IMR-90 (cell line): Measurements from ENCODE around the gene IP6K2. TPM values are rescaled to one million over a fixed set of nuclear protein-coding genes. Genes with fewer than 3 reads are reported as not detected.

ENCODE experiments used
- ATAC-seq: fragments of 200-7000 bp; cut with Tn5 transposase; 2 replicates; pipeline ENCODE4 v1.9.1; 2020; ENCODE audit warnings: low read depth, mild to moderate bottlenecking, moderate library complexity
- BruUV-seq: library from RNA; stranded (reverse); fragments of 400-500 nt; replicated peaks from 2 replicates; lab custom pipeline; 2021; lab: Mats Ljungman, UMichigan
- CTCF ChIA-PET: fragments of 300-600 bp; formaldehyde crosslinking; extraction: SDS; loops from one replicate; lab custom pipeline; 2021; ENCODE audit warnings: antibody characterized with exemption; lab: Yijun Ruan, JAX
- POLR2A ChIA-PET: fragments of 300-600 bp; sonication (Branson Sonifier 250); formaldehyde crosslinking; loops from one replicate; lab custom pipeline; 2022; ENCODE audit warnings: antibody characterized with exemption; ENCODE audit not compliant: unreplicated experiment; lab: Charles Lee
- DNase-seq: peaks from one replicate; pipeline ENCODE4 v3.0.0; 2013
- H2AFZ ChIP-seq: replicated peaks from 2 replicates; pipeline ENCODE3; 2013; ENCODE audit warnings: low read length, mild to moderate bottlenecking; ENCODE audit not compliant: poor library complexity
- H2AK5ac ChIP-seq: 2 replicates; pipeline ENCODE4 v1.6.1; 2013; ENCODE audit warnings: low read depth, low read length, inconsistent platforms
- H2AK9ac ChIP-seq: replicated peaks from 2 replicates; pipeline ENCODE3; 2013; ENCODE audit warnings: mild to moderate bottlenecking, low read depth, low read length, moderate library complexity; ENCODE audit not compliant: poor library complexity
- H2BK120ac ChIP-seq: 2 replicates; pipeline ENCODE4 v1.6.1; 2013; ENCODE audit warnings: low read depth, low read length, inconsistent platforms
- H2BK15ac ChIP-seq: 3 replicates; pipeline ENCODE4 v1.6.1; 2013; ENCODE audit warnings: low read depth, low read length, inconsistent platforms
- H2BK20ac ChIP-seq: 2 replicates; pipeline ENCODE4 v1.6.1; 2013; ENCODE audit warnings: low read depth, mild to moderate bottlenecking, inconsistent platforms, low read length, moderate library complexity
- H2BK5ac ChIP-seq: 2 replicates; pipeline ENCODE4 v1.6.1; 2013; ENCODE audit warnings: mild to moderate bottlenecking, low read depth, low read length, inconsistent platforms; ENCODE audit not compliant: poor library complexity, severe bottlenecking
- H3K14ac ChIP-seq: replicated peaks from 2 replicates; pipeline ENCODE4 v1.6.1; 2013; ENCODE audit warnings: low read depth, low read length, inconsistent platforms
- H3K18ac ChIP-seq: 2 replicates; pipeline ENCODE4 v1.6.1; 2013; ENCODE audit warnings: low read depth, low read length, control low read depth
- H3K23ac ChIP-seq: 2 replicates; pipeline ENCODE4 v1.6.1; 2013; ENCODE audit warnings: low read depth, low read length, inconsistent platforms
- H3K27ac ChIP-seq: 2 replicates; pipeline ENCODE4 v1.5.1; 2013; ENCODE audit warnings: mild to moderate bottlenecking, control low read depth, low read length; ENCODE audit not compliant: insufficient read depth
- H3K27me3 ChIP-seq: 2 replicates; pipeline ENCODE4 v1.6.1; 2013; ENCODE audit warnings: low read length; ENCODE audit not compliant: control insufficient read depth, insufficient read depth
- H3K36me3 ChIP-seq: 2 replicates; pipeline ENCODE4 v1.6.1; 2013; ENCODE audit warnings: low read length, mixed read lengths; ENCODE audit not compliant: control insufficient read depth, insufficient read depth
- H3K4ac ChIP-seq: 2 replicates; pipeline ENCODE4 v1.6.1; 2013; ENCODE audit warnings: low read depth, low read length, inconsistent platforms
- H3K4me1 ChIP-seq: 2 replicates; pipeline ENCODE4 v1.6.1; 2013; ENCODE audit warnings: low read length, mixed read lengths; ENCODE audit not compliant: control insufficient read depth, insufficient read depth
- H3K4me2 ChIP-seq: 2 replicates; pipeline ENCODE4 v1.6.1; 2013; ENCODE audit warnings: low read depth, mild to moderate bottlenecking, control low read depth, low read length, moderate library complexity
- H3K4me3 ChIP-seq: 2 replicates; pipeline ENCODE4 v1.5.1; 2013; ENCODE audit warnings: low read depth, mild to moderate bottlenecking, control low read depth, low read length, moderate library complexity; ENCODE audit not compliant: insufficient read depth
- H3K56ac ChIP-seq: 2 replicates; pipeline ENCODE4 v1.6.1; 2013; ENCODE audit warnings: low read length, inconsistent platforms; ENCODE audit not compliant: insufficient read depth; ENCODE audit errors: extremely low read depth
- H3K79me1 ChIP-seq, 2 experiments: 2 replicates each; pipeline ENCODE4 v1.6.1; 2013; ENCODE audit warnings: low read length in 2 of 2, inconsistent platforms in 1 of 2, low read depth in 1 of 2
- H3K9ac ChIP-seq: 2 replicates; pipeline ENCODE4 v1.6.1; 2013; ENCODE audit warnings: low read depth, low read length, control low read depth
- H3K9me1 ChIP-seq: 2 replicates; pipeline ENCODE4 v1.6.1; 2013; ENCODE audit warnings: low read length, inconsistent platforms; ENCODE audit not compliant: insufficient read depth
- H3K9me3 ChIP-seq: 2 replicates; pipeline ENCODE4 v1.6.1; 2013; ENCODE audit warnings: low read length; ENCODE audit not compliant: control insufficient read depth, insufficient read depth
- H4K20me1 ChIP-seq: 2 replicates; pipeline ENCODE4 v1.6.1; 2013; ENCODE audit warnings: low read length, inconsistent platforms; ENCODE audit not compliant: insufficient read depth
- H4K5ac ChIP-seq: 2 replicates; pipeline ENCODE4 v1.6.1; 2013; ENCODE audit warnings: mild to moderate bottlenecking, low read depth, low read length, control low read depth
- H4K8ac ChIP-seq, 2 experiments: 2 replicates each; pipeline ENCODE4 v1.6.1; 2013; ENCODE audit warnings: low read depth in 2 of 2, low read length in 2 of 2, control low read depth in 1 of 2, inconsistent platforms in 1 of 2
- H4K91ac ChIP-seq: 2 replicates; pipeline ENCODE4 v1.6.1; 2013; ENCODE audit warnings: low read depth, low read length, inconsistent platforms; ENCODE audit not compliant: insufficient read depth
- CEBPB ChIP-seq: IDR thresholded peaks from 2 replicates; pipeline ENCODE4 v1.6.1; 2012; ENCODE audit warnings: low read depth, low read length, improper control_type of control experiment
- FOS ChIP-seq: fragments of 150-350 bp; IDR thresholded peaks from 2 replicates; pipeline ENCODE4 v1.6.1; 2016; ENCODE audit warnings: low read depth, low read length
- MAZ ChIP-seq: IDR thresholded peaks from 2 replicates; pipeline ENCODE4 v1.6.1; 2012; ENCODE audit warnings: low read depth, mild to moderate bottlenecking, low read length, improper control_type of control experiment, moderate library complexity, borderline replicate concordance
- MXI1 ChIP-seq: IDR thresholded peaks from 2 replicates; pipeline ENCODE4 v1.6.1; 2012; ENCODE audit warnings: low read depth, mild to moderate bottlenecking, low read length, moderate library complexity, borderline replicate concordance
- RFX5 ChIP-seq: IDR thresholded peaks from 2 replicates; pipeline ENCODE4 v1.8.0; 2012; ENCODE audit warnings: low read depth, mild to moderate bottlenecking, low read length, moderate library complexity
- WGBS, 2 experiments: methylation state at CpG; one replicate each; pipeline versions ENCODE4 v1.1.5 to v1.1.7; 2013; ENCODE audit warnings: missing lambda C conversion rate in 2 of 2; ENCODE audit not compliant: insufficient read length in 1 of 2; ENCODE audit errors: extremely low coverage in 2 of 2; 5-methylcytosine and 5-hydroxymethylcytosine counted together
- dilution Hi-C: fragments of 300-500 bp; cut with HindIII; formaldehyde crosslinking; loops from one replicate; pipeline ENCODE4 v1.14.3; 2018; ENCODE audit warnings: low sequenced_read_pairs; ENCODE audit not compliant: unreplicated experiment
- in situ Hi-C: fragments of 300-500 bp; cut with MboI; formaldehyde crosslinking; loops from 3 replicates; pipeline ENCODE4 v1.14.3; 2019; ENCODE audit warnings: low sequenced_read_pairs, inconsistent platforms, mixed read lengths
- intact Hi-C: fragments of 100-400 bp; cut with micrococcal nuclease; formaldehyde crosslinking; loops from 2 replicates; pipeline ENCODE4 v1.10.0; 2022
- polyA plus RNA-seq, 3 experiments: library from polyadenylated mRNA; depleted of rRNA; stranded (reverse); fragments of >200 nt; gene quantifications; 2 replicates each; pipeline ENCODE4 v1.2.3, GENCODE V29; 2012; ENCODE audit warnings: low replicate concordance in 1 of 3
- total RNA-seq: library from RNA; depleted of rRNA; stranded (reverse); fragments of >200 nt; gene quantifications from 2 replicates; pipeline ENCODE4 v1.2.3, GENCODE V29; 2012

Gene IP6K2
- total and polyA plus RNA-seq, 2 of the 4 experiments (the other 2 are of a cell fraction) = 73.7 to 169 TPM

DNA sequence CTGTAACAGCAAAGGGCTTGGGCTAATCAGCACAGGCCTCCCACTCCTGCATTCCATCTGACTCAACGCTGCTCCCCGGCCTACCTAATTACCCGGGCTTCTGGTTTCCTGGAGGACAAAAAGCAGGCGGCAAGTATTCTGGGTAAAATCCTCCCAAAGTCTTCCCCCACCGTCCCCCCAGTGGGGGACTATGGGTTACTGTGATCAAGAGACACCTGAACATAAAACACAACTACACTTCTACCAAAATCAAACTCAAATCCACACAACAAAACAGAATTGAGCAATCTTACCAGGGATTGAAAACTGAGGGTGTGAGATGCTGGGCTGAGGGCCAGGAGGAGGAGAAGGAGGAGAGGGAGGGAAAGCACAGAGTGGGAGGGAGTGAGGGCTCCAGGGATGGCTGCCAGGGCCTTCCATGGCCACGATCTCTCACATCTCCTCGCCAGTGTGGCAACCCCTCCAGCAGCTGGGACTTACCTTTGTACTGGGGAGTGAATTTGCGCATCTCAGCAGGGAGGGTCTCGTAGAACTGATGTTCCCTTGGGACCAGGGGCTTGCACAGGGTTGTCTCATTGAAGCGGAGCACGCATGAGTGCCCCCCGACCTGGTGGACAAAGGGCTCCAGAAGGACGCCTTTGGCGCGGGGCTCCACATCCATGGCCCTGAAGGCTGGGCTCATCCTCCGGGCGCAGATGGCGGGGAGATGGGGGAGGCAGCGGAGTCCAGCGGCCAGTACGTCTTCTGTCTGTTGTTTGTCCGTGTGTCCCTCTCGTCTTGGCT, 22.2 kb downstream of the IP6K2 start:
- peak overlapping the region; percentile 10 to 75; a peak in 3 of 4 replicates for H4K8ac ChIP-seq
- peak overlapping the region; percentile 7; the same call in 1 of the 2 replicates for H3K9ac ChIP-seq
- H3K56ac ChIP-seq = peak overlapping the region; percentile 27; the same call in 1 of the 2 replicates
- peaks cover 51% of the 10 kb centered on the region for H3K36me3 ChIP-seq
- H3K27ac ChIP-seq = peak overlapping the region; percentile 61
- in situ Hi-C loops (no loop called here), intact Hi-C loops (no loop called here), dilution Hi-C loops (no loop called here)
- H3K4me2 ChIP-seq = peak overlapping the region; percentile 51
- H3K4me1 ChIP-seq = peaks cover 26% of the 10 kb centered on the region
- no peaks in the 10 kb centered on the region for H3K9me3 ChIP-seq
- H2AK9ac ChIP-seq = peak overlapping the region; percentile 96
- peak overlapping the region; percentile 80 for H2AFZ ChIP-seq
- peak overlapping the region; percentile 74 for H4K91ac ChIP-seq
- H3K23ac ChIP-seq = peak overlapping the region; percentile 20
- peak overlapping the region; percentile 69 for H2BK5ac ChIP-seq
- CTCF ChIA-PET = interaction anchor here (2.5 kb wide), 1 partner anchor 45 kb away, joined by 7 read pairs; no protein-coding TSS in a partner anchor
- POLR2A ChIA-PET = no interaction called here
- 53% methylated on average over 9 of the region's 23 CpGs; no CpG with 5 or more reads in 1 of the 2 experiments for WGBS, 2 experiments
- H4K20me1 ChIP-seq = peaks cover 72% of the 10 kb centered on the region
- peak; percentile 85 for DNase-seq
- ATAC-seq = peak; percentile 86
- peak overlapping the region; percentile 14; the same call in 1 of the 2 replicates for H4K5ac ChIP-seq
- H3K14ac ChIP-seq = peak overlapping the region; percentile 83
- H2BK20ac ChIP-seq = peak overlapping the region; percentile 10; the same call in 1 of the 2 replicates
- peak overlapping the region; percentile 53 for H3K4ac ChIP-seq
- peak overlapping the region; percentile 85; the same call in 1 of the 3 replicates for H2BK15ac ChIP-seq
- H3K27me3 ChIP-seq = no peaks in the 10 kb centered on the region
- H2AK5ac ChIP-seq = peak overlapping the region; percentile 95
- H3K4me3 ChIP-seq = peak overlapping the region; percentile 0; the same call in 1 of the 2 replicates
- TF ChIP-seq MAZ (peak; percentile 92), FOS (0 out of 2 replicates have a peak, but pooled peaks have one; percentile 44), RFX5 (no peak), CEBPB (peak; percentile 89), MXI1 (no peak)
- peak overlapping the region; percentile 49 for H2BK120ac ChIP-seq
- no TSS peak for BruUV-seq
- peak overlapping the region; percentile 5; the same call in 1 of the 2 replicates for H3K18ac ChIP-seq
- peaks cover 35 to 80% of the 10 kb centered on the region in 2 experiments for H3K79me1 ChIP-seq
- peaks cover 27% of the 10 kb centered on the region for H3K9me1 ChIP-seq
